ENCODE results near the gene IKZF4. TPM values are rescaled to one million over a fixed set of nuclear protein-coding genes. Genes with fewer than 3 reads are reported as not detected.

IKZF4 gene
- total RNA-seq, 1 experiment from 2014 or later, result 8.5 TPM

DNA sequence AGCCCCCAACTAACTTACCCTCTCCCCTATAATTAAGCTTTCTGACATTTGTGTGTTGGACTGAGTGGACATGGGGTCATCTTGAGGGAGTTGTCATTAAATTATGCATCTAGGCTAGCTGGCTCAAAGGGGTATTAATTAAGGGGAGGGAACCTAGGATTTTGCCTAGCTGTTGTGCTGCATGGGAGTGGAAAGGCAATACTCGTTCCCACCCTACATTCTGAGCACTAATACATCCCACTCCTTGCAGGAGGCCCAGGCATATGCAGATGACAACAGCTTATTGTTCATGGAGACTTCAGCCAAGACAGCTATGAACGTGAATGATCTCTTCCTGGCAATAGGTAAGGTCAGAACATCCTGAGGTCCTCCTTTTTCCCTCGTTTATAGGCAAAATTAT, 29.7 kb upstream of the IKZF4 start:
- H3K27ac ChIP-seq (ENCODE audit: low read depth, low read length), result no peak overlapping the region
- ChIA-PET POLR2A (interaction anchor here (0.7 kb wide), 1 partner anchor 120 kb away, joined by 3 read pairs; no protein-coding TSS in a partner anchor), CTCF (no interaction called here), RAD21 (ENCODE audit: low non-redundant PET in 1 of 2, low total read pairs in 2 of 2, uncharacterized antibody in 2 of 2, unreplicated experiment in 2 of 2) (interaction anchor here in 1 of 2 experiments (0.7 kb wide), 1 partner anchor 1843 kb away, joined by 3 read pairs; no protein-coding TSS in a partner anchor)
- DNase-seq (ENCODE audit: low read depth, low spot score) (no peak), ATAC-seq (no peak)
- no peaks in the 10 kb centered on the region for H3K27me3 ChIP-seq (ENCODE audit: insufficient read depth, low read length)
- H3K4me2 ChIP-seq (ENCODE audit: low read length), result no peak overlapping the region
- no peaks in the 10 kb centered on the region for H3K9me3 ChIP-seq (ENCODE audit: control insufficient read depth in 1 of 2, insufficient read depth in 1 of 2, low read depth in 1 of 2, low read length in 2 of 2)
- H3K9me2 ChIP-seq (ENCODE audit: insufficient read depth), result no peaks in the 10 kb centered on the region
- TF ChIP-seq EZH2phosphoT487 (IDR thresholded peaks at IDR 0.05; ENCODE audit: borderline replicate concordance), result no peak
- no peak for TF ChIP-seq SRF (IDR thresholded peaks at IDR 0.05; ENCODE audit: low read depth)
- no peak for TF ChIP-seq TCF7L2 (IDR thresholded peaks at IDR 0.05; ENCODE audit: borderline replicate concordance, extremely low read depth, insufficient read depth, insufficient read length)
- no peak for TF ChIP-seq YY1 (IDR thresholded peaks at IDR 0.05; ENCODE audit: extremely low read depth, insufficient replicate concordance, low read depth, low read length)
- no peak for TF ChIP-seq EZH2 (IDR thresholded peaks at IDR 0.05)
- TF ChIP-seq ZNF274 (IDR thresholded peaks at IDR 0.05; ENCODE audit: low read depth, low read length), result no peak
- TF ChIP-seq, protein P1, sequence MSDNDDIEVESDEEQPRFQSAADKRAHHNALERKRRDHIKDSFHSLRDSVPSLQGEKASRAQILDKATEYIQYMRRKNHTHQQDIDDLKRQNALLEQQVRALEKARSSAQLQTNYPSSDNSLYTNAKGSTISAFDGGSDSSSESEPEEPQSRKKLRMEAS (IDR thresholded peaks at IDR 0.05), result no peak
- no peak for TF ChIP-seq SIN3A (IDR thresholded peaks at IDR 0.05; ENCODE audit: low read depth)
- TF ChIP-seq, protein P2, sequence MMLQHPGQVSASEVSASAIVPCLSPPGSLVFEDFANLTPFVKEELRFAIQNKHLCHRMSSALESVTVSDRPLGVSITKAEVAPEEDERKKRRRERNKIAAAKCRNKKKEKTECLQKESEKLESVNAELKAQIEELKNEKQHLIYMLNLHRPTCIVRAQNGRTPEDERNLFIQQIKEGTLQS (IDR thresholded peaks at IDR 0.05), result no peak
- no peaks in the 10 kb centered on the region for H3K79me2 ChIP-seq (ENCODE audit: insufficient read depth, low read length)
- BruUV-seq (replicated peaks), result no TSS peak
- H3K36me3 ChIP-seq (ENCODE audit: control insufficient read depth in 1 of 2, insufficient read depth in 2 of 2, low read length in 2 of 2), result peaks cover 13 to 35% of the 10 kb centered on the region in 2 experiments; a peak in 3 of 4 replicates
- H3K4me3 ChIP-seq (replicated peaks in 1 of 2; ENCODE audit: low read depth in 1 of 2, low read length in 2 of 2), result no peak overlapping the region
- no peak overlapping the region for H3K9ac ChIP-seq (ENCODE audit: low read length)
- no peak overlapping the region for H2AFZ ChIP-seq (ENCODE audit: low read depth, low read length, poor library complexity, severe bottlenecking)
- intact Hi-C loops (cut with micrococcal nuclease), result no loop called here
- H4K20me1 ChIP-seq (ENCODE audit: insufficient read depth), result no peaks in the 10 kb centered on the region
- peaks cover 0 to 3% of the 10 kb centered on the region in 2 experiments; a peak in 3 of 4 replicates for H3K4me1 ChIP-seq (ENCODE audit: control insufficient read depth in 1 of 2, insufficient read depth in 2 of 2, low read length in 2 of 2)

Measured in HCT116 (cell line).